WTC11 (cell line): ENCODE results near the gene HSPA1B. TPM values are rescaled to one million over a fixed set of nuclear protein-coding genes. Genes with fewer than 3 reads are reported as not detected.

Experiments
- ATAC-seq: fragments of 200-7000 bp; cut with Tn5 transposase; 2 replicates; pipeline ENCODE4 v1.10.0; 2021; ENCODE audit warnings: mild to moderate bottlenecking, moderate library complexity
- CTCF ChIA-PET: fragments of 300-600 bp; sonication (Branson Sonifier 250); formaldehyde crosslinking; loops from one replicate; lab custom pipeline; 2021; ENCODE audit warnings: antibody characterized with exemption; lab: Charles Lee
- POLR2A ChIA-PET: fragments of 350-600 bp; sonication (Branson Sonifier 250); formaldehyde crosslinking; loops from one replicate; lab custom pipeline; 2021; ENCODE audit warnings: antibody characterized with exemption; lab: Charles Lee
- DNase-seq: peaks from one replicate; pipeline ENCODE4 v3.0.0; 2021; ENCODE audit warnings: low spot score
- H3K27ac Mint-ChIP-seq: 2 replicates; pipeline ENCODE4 v1.8.0; 2021; ENCODE audit warnings: mixed read lengths
- H3K27me3 Mint-ChIP-seq: 2 replicates; pipeline ENCODE4 v1.8.0; 2021; ENCODE audit warnings: low read depth, mild to moderate bottlenecking, moderate library complexity, mixed read lengths
- H3K36me3 Mint-ChIP-seq: 2 replicates; pipeline ENCODE4 v1.8.0; 2021; ENCODE audit warnings: mixed read lengths
- H3K4me1 Mint-ChIP-seq: 2 replicates; pipeline ENCODE4 v1.8.0; 2022; ENCODE audit warnings: mixed read lengths
- H3K4me3 Mint-ChIP-seq: 2 replicates; pipeline ENCODE4 v1.8.0; 2021; ENCODE audit warnings: mild to moderate bottlenecking, moderate library complexity, mixed read lengths
- H3K9me3 Mint-ChIP-seq: 2 replicates; pipeline ENCODE4 v1.8.0; 2021; ENCODE audit warnings: mixed read lengths
- GTF2I ChIP-seq: fragments of 250-450 bp; sonication (Bioruptor Pico); conservative IDR thresholded peaks from 2 replicates; pipeline ENCODE4 v1.4.0; 2021; ENCODE audit warnings: mild to moderate bottlenecking
- ZBTB21 ChIP-seq: sonication (generic); formaldehyde crosslinking; IDR thresholded peaks from 2 replicates; pipeline ENCODE4 v1.8.1; 2023; ENCODE audit warnings: mild to moderate bottlenecking, missing genetic modification reagents, borderline replicate concordance
- ZNF138 ChIP-seq: sonication (generic); formaldehyde crosslinking; conservative IDR thresholded peaks from 2 replicates; pipeline ENCODE4 v1.8.1; 2022; ENCODE audit warnings: mild to moderate bottlenecking, moderate library complexity, missing genetic modification reagents
- ZNF263 ChIP-seq: sonication (generic); formaldehyde crosslinking; IDR thresholded peaks from 2 replicates; pipeline ENCODE4 v1.8.1; 2022; ENCODE audit warnings: low read depth, mild to moderate bottlenecking, moderate library complexity, missing genetic modification reagents
- ZNF416 ChIP-seq: fragments of 250-450 bp; sonication (Bioruptor Pico); IDR thresholded peaks from 2 replicates; pipeline ENCODE4 v1.9.0; 2021; ENCODE audit warnings: mild to moderate bottlenecking, inconsistent platforms
- ZNF423 ChIP-seq: fragments of 250-450 bp; sonication (Bioruptor Pico); IDR thresholded peaks from 2 replicates; pipeline ENCODE4 v2.1.2; 2022; ENCODE audit warnings: mild to moderate bottlenecking, moderate library complexity
- ZNF671 ChIP-seq: fragments of 250-450 bp; sonication (Bioruptor Pico); IDR thresholded peaks from 2 replicates; pipeline ENCODE4 v1.8.0; 2021; ENCODE audit warnings: mild to moderate bottlenecking
- total RNA-seq: library from RNA; stranded (reverse); gene quantifications from 3 replicates; pipeline ENCODE4 v1.2.3, GENCODE V29; 2021
- TF ChIP-seq, protein P1 (sequence below): sonication (generic); formaldehyde crosslinking; conservative IDR thresholded peaks from 2 replicates; pipeline ENCODE4 v1.8.1; 2023; ENCODE audit warnings: mild to moderate bottlenecking, low read depth, missing genetic modification reagents, moderate library complexity
- TF ChIP-seq, protein P2 (sequence below): sonication (generic); formaldehyde crosslinking; IDR thresholded peaks from 2 replicates; pipeline ENCODE4 v1.8.1; 2023; ENCODE audit warnings: mild to moderate bottlenecking, missing genetic modification reagents, moderate library complexity
- TF ChIP-seq, protein P3 (sequence below): fragments of 250-450 bp; sonication (Bioruptor Pico); IDR thresholded peaks from 2 replicates; pipeline ENCODE4 v1.9.0; 2021; ENCODE audit warnings: mild to moderate bottlenecking
- TF ChIP-seq, protein P4 (sequence below): fragments of 250-450 bp; sonication (Bioruptor Pico); IDR thresholded peaks from 2 replicates; pipeline ENCODE4 v2.1.2; 2022; ENCODE audit warnings: mild to moderate bottlenecking, moderate library complexity
- TF ChIP-seq, protein P5 (sequence below): sonication (generic); formaldehyde crosslinking; IDR thresholded peaks from 2 replicates; pipeline ENCODE4 v1.8.1; 2022; ENCODE audit warnings: mild to moderate bottlenecking, missing genetic modification reagents, moderate library complexity, borderline replicate concordance

HSPA1B gene
- total RNA-seq, 1 experiment from 2014 or later = 75.3 TPM

DNA sequence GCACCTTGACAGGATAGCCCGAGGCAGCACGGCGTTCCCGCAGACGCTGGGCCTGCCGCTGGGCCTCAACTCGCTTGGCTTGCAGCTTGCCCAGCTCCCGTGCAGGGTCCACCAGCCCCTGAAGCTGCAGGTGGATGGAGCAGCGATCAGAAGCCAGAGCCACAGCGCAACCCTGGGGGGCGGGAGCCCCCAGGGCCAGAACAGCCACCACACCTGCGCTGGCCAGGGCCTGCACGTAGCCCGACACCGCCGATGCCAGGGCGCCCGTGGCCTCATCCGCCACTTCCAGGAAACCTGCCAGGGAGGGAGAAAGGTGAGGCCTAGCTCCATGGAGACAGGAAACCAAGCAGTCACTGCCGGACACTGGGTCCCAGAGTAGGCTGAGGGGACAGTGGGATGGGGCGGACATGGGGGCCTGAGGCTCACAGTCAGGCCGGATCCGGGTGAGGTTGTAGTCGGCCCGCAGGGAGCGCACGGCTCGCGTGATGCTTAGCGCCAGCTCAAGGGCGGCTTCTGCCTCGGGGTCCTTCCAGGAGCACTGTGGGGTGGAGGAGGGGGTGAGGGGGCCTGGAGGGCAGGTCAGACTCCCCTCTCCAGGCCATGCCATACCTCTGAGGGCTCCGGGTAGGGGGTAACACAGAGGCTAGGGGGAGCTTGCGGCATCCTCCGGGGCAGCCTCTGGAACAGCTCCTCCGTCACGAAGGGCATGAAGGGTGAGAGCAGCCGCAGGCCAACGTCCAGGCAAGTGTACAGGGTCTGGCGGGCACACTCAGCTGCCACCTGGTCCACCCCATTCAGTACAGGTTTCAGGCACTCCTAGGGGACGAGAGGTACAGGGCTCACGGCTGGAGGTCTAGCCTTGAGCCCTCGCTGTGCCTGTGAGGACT, 48.3 kb upstream of the HSPA1B start:
- H3K27me3 Mint-ChIP-seq = no peaks in the 10 kb centered on the region

DNA sequence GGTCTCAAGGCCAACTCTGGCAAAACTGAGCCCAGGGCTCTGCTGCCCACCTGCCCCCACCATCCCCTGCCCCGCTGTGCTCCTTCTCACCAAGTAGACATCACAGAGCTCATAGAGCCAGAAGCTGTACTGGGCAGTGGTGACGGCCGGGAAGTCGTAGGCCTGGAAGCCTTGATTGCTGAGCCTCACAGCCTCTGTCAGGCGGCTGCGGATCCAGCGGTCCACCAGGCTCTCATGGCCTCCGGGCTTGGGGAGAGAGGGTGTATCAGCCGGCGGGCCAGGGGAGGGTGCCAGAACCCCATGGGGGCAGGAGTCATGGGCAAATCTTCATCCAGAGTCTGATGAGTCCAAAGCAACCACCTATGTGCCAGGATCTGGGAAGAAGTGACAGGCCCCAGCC, 47.6 kb upstream of the HSPA1B start:
- no peak for DNase-seq
- TF ChIP-seq, protein P1, sequence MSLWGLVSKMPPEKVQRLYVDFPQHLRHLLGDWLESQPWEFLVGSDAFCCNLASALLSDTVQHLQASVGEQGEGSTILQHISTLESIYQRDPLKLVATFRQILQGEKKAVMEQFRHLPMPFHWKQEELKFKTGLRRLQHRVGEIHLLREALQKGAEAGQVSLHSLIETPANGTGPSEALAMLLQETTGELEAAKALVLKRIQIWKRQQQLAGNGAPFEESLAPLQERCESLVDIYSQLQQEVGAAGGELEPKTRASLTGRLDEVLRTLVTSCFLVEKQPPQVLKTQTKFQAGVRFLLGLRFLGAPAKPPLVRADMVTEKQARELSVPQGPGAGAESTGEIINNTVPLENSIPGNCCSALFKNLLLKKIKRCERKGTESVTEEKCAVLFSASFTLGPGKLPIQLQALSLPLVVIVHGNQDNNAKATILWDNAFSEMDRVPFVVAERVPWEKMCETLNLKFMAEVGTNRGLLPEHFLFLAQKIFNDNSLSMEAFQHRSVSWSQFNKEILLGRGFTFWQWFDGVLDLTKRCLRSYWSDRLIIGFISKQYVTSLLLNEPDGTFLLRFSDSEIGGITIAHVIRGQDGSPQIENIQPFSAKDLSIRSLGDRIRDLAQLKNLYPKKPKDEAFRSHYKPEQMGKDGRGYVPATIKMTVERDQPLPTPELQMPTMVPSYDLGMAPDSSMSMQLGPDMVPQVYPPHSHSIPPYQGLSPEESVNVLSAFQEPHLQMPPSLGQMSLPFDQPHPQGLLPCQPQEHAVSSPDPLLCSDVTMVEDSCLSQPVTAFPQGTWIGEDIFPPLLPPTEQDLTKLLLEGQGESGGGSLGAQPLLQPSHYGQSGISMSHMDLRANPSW (CRISPR knock-in tag) = no peak
- TF ChIP-seq GTF2I (CRISPR knock-in tag) = no peak
- Mint-ChIP-seq H3K27me3 (no peaks in the 10 kb centered on the region), H3K36me3 (peaks cover 27% of the 10 kb centered on the region), H3K4me1 (0 out of 2 replicates have a peak, but pooled peaks cover 2% of the 10 kb centered on the region), H3K27ac (no peak overlapping the region), H3K4me3 (no peak overlapping the region), H3K9me3 (no peaks in the 10 kb centered on the region)
- ATAC-seq = no peak
- CTCF ChIA-PET = interaction anchor here (1.1 to 1.5 kb wide), 4 partner anchors 10 to 142 kb away, joined by 3 to 6 read pairs (median 4); partner anchors contain the start of gene LSM2
- POLR2A ChIA-PET = interaction anchor here (0.6 kb wide), 1 partner anchor 77 kb away, joined by 4 read pairs; no protein-coding TSS in a partner anchor

More for the DNA sequence above, 48.3 kb upstream of the HSPA1B start:
- peaks cover 20% of the 10 kb centered on the region for H3K36me3 Mint-ChIP-seq
- no peak overlapping the region for H3K4me3 Mint-ChIP-seq
- 0 out of 2 replicates have a peak, but pooled peaks cover 2% of the 10 kb centered on the region for H3K4me1 Mint-ChIP-seq
- POLR2A ChIA-PET = no interaction called here
- TF ChIP-seq ZNF263 (CRISPR knock-in tag) (no peak), ZNF671 (CRISPR knock-in tag) (no peak)
- H3K27ac Mint-ChIP-seq = no peak overlapping the region
- ATAC-seq (no peak), DNase-seq (no peak)
- H3K9me3 Mint-ChIP-seq = no peaks in the 10 kb centered on the region
- CTCF ChIA-PET = interaction anchor here (0.6 to 1.5 kb wide), 5 partner anchors 9 to 55 kb away, joined by 3 to 6 read pairs (median 4); partner anchors contain the start of gene LSM2

DNA sequence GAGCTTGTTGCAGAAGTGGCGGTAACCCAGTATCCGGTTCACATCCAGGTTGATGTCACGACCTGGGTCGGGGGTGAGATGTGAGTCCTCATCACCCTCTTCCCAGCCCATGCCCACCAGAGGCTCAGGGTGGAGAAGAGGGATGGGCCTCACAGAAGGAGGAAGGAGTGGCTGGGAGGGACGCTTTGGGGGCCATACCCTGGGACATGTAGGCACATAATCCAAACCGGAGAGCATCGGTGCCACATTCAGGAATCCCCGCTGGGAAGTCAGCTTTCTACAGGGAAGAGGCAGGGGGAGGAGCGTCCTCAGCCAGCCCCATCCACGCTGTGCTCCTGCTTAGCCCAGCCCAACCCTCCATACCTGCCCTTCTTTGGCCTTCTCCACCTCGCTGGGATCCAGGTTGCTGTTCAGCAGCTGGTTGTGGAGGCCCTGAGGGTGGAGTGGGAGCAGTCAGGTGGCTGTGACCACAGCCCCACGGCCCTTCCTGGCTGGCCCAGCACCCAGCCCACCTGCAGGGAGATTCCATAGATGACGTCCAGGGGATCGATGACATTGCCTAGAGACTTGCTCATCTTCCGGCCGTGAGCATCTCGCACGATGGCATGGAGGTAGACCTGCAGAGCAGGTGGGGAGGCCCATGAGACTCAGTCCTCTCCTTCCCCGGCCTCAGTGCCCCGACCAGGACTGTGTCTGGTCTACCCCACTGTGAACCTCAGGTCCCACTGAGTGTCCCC, 46.9 kb upstream of the HSPA1B start:
- no peak for ATAC-seq
- CTCF ChIA-PET = interaction anchor here (1.1 to 1.5 kb wide), 3 partner anchors 11 to 143 kb away, joined by 3 to 4 read pairs (median 4); partner anchors contain the start of gene LSM2
- H3K4me1 Mint-ChIP-seq = 0 out of 2 replicates have a peak, but pooled peaks cover 2% of the 10 kb centered on the region
- TF ChIP-seq ZNF423 = no peak
- TF ChIP-seq, protein P2, sequence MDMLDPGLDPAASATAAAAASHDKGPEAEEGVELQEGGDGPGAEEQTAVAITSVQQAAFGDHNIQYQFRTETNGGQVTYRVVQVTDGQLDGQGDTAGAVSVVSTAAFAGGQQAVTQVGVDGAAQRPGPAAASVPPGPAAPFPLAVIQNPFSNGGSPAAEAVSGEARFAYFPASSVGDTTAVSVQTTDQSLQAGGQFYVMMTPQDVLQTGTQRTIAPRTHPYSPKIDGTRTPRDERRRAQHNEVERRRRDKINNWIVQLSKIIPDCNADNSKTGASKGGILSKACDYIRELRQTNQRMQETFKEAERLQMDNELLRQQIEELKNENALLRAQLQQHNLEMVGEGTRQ (CRISPR knock-in tag) = no peak
- TF ChIP-seq ZNF138 = no peak
- no peak overlapping the region; the same call in 1 of the 2 replicates for H3K27ac Mint-ChIP-seq
- no peak overlapping the region for H3K4me3 Mint-ChIP-seq
- H3K9me3 Mint-ChIP-seq = no peaks in the 10 kb centered on the region
- no peaks in the 10 kb centered on the region for H3K27me3 Mint-ChIP-seq
- peaks cover 31% of the 10 kb centered on the region for H3K36me3 Mint-ChIP-seq
- no peak for DNase-seq
- POLR2A ChIA-PET = interaction anchor here (0.6 kb wide), 1 partner anchor 76 kb away, joined by 4 read pairs; no protein-coding TSS in a partner anchor

DNA sequence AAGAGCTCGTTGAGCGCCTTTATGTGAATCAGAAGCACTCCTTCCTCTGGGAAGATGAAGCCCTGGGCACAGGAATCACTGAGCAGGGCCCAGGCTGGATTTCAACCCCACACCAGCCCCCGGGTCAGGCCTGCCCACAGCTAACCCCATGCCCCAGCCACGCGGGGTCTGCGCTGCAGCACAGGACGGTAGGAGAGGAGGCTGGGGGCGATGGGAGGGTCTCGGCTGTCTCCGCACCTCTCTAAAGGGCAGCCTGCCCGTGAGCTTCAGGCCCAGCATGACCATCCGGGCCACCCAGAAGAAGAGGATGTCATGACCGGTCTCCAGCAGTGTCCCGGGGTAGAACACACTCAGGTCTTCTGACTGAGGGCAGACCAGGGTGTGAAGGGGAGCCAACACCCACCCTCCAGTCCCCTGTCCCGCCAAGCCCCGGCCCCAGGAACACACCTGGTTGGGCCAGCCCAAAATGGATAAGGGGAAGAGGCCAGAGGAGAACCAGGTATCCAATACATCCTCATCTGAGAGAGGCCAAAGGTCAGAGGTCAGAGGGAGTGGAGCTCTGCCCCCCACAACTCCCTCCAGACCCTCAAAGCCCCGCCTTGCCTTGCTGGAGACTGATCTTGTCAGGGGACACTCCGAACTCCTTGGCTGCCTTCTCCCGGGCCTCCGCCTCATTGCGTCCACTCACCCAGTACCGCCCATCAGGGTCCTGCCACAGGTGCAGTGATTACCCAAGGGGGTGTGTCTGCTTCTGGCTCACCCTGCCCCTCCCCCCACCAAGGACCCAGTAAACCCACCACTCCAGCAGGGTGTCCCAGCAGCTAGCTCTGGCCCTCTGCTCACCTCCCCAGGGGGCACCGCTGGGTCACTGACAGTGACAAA, 46.1 kb upstream of the HSPA1B start:
- ATAC-seq = no peak; the same call in 1 of the 2 replicates
- CTCF ChIA-PET = interaction anchor here (1.1 to 1.3 kb wide), 2 partner anchors 12 to 144 kb away, joined by 3 to 4 read pairs; no protein-coding TSS in a partner anchor
- Mint-ChIP-seq H3K4me1 (0 out of 2 replicates have a peak, but pooled peaks cover under 1% of the 10 kb centered on the region), H3K27me3 (no peaks in the 10 kb centered on the region), H3K36me3 (peaks cover 31% of the 10 kb centered on the region), H3K27ac (no peak overlapping the region; the same call in 1 of the 2 replicates), H3K9me3 (no peaks in the 10 kb centered on the region), H3K4me3 (no peak overlapping the region)
- POLR2A ChIA-PET = no interaction called here
- no peak for DNase-seq
- TF ChIP-seq, protein P3, sequence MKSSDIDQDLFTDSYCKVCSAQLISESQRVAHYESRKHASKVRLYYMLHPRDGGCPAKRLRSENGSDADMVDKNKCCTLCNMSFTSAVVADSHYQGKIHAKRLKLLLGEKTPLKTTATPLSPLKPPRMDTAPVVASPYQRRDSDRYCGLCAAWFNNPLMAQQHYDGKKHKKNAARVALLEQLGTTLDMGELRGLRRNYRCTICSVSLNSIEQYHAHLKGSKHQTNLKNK (CRISPR knock-in tag) = no peak
- TF ChIP-seq, protein P4, sequence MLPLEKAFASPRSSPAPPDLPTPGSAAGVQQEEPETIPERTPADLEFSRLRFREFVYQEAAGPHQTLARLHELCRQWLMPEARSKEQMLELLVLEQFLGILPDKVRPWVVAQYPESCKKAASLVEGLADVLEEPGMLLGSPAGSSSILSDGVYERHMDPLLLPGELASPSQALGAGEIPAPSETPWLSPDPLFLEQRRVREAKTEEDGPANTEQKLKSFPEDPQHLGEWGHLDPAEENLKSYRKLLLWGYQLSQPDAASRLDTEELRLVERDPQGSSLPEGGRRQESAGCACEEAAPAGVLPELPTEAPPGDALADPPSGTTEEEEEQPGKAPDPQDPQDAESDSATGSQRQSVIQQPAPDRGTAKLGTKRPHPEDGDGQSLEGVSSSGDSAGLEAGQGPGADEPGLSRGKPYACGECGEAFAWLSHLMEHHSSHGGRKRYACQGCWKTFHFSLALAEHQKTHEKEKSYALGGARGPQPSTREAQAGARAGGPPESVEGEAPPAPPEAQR (CRISPR knock-in tag) = no peak
- TF ChIP-seq ZNF416 (CRISPR knock-in tag) = no peak
- TF ChIP-seq, protein P5, sequence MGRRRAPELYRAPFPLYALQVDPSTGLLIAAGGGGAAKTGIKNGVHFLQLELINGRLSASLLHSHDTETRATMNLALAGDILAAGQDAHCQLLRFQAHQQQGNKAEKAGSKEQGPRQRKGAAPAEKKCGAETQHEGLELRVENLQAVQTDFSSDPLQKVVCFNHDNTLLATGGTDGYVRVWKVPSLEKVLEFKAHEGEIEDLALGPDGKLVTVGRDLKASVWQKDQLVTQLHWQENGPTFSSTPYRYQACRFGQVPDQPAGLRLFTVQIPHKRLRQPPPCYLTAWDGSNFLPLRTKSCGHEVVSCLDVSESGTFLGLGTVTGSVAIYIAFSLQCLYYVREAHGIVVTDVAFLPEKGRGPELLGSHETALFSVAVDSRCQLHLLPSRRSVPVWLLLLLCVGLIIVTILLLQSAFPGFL = no peak
- TF ChIP-seq ZBTB21 (CRISPR knock-in tag) = no peak
- TF ChIP-seq, protein P1 (CRISPR knock-in tag) = no peak
